ENCODE measurements around the gene CNTNAP5. TPM values are rescaled to one million over a fixed set of nuclear protein-coding genes. Genes with fewer than 3 reads are reported as not detected.

The CNTNAP5 gene
- total RNA-seq, 4 donors from 2014 or later, result 0.20 to 1.4 (median 0.68) TPM; not detected in 1

GRCh38 chr2:124822516-124822915 is 797.4 kb downstream of the CNTNAP5 start:
- no peak overlapping the region for H3K4me3 ChIP-seq
- H3K4me1 ChIP-seq, result no peaks in the 10 kb centered on the region
- 40 to 50% methylated on average over 3 of the region's 3 CpGs for WGBS, 2 donors (ENCODE audit: low coverage in 1 of 2)
- H3K9me3 ChIP-seq, result no peaks in the 10 kb centered on the region
- no peak overlapping the region for H3K27ac ChIP-seq
- intact Hi-C loops (cut with DNase I; ENCODE audit: low total_unique reads) (no loop called here), in situ Hi-C loops (cut with MboI; ENCODE audit: low pct_ligation_motif_present in 1 of 4, low pct_unique_long_range_greater_than_20kb in 1 of 4, low sequenced_read_pairs in 3 of 4) (loop anchor here in 1 of 4 donors (25.0 kb wide), 1 partner anchor 785 kb away; the partner anchor contains the start of gene CNTNAP5)
- H3K27me3 ChIP-seq, result no peaks in the 10 kb centered on the region
- TF ChIP-seq POLR2AphosphoS5 (IDR thresholded peaks at IDR 0.05), result no peak
- TF ChIP-seq EP300 (IDR thresholded peaks at IDR 0.05; ENCODE audit: low read depth), result no peak
- TF ChIP-seq CTCF (IDR thresholded peaks at IDR 0.05), result no peak
- TF ChIP-seq POLR2A (IDR thresholded peaks at IDR 0.05), result no peak
- no peaks in the 10 kb centered on the region for H3K36me3 ChIP-seq
- DNase-seq, result no peak

GRCh38 chr2:124824441-124824840 is 799.4 kb downstream of the CNTNAP5 start:
- TF ChIP-seq CTCF (IDR thresholded peaks at IDR 0.05), result no peak
- no peak for TF ChIP-seq POLR2A (IDR thresholded peaks at IDR 0.05)
- TF ChIP-seq POLR2AphosphoS5 (IDR thresholded peaks at IDR 0.05), result no peak
- no peak for TF ChIP-seq EP300 (IDR thresholded peaks at IDR 0.05; ENCODE audit: low read depth)
- Histone ChIP-seq H3K27ac (no peak overlapping the region), H3K4me1 (no peaks in the 10 kb centered on the region), H3K4me3 (no peak overlapping the region), H3K36me3 (no peaks in the 10 kb centered on the region), H3K27me3 (no peaks in the 10 kb centered on the region), H3K9me3 (no peaks in the 10 kb centered on the region)
- 57 to 75% methylated on average over 1 to 2 of the region's 2 CpGs for WGBS, 2 donors (ENCODE audit: low coverage in 1 of 2)
- intact Hi-C loops (cut with DNase I; ENCODE audit: low total_unique reads), result no loop called here
- no peak for DNase-seq
- in situ Hi-C loops (cut with MboI; ENCODE audit: low pct_ligation_motif_present in 1 of 4, low pct_unique_long_range_greater_than_20kb in 1 of 4, low sequenced_read_pairs in 3 of 4), result loop anchor here in 1 of 4 donors (25.0 kb wide), 1 partner anchor 787 kb away; the partner anchor contains the start of gene CNTNAP5

GRCh38 chr2:124832521-124832920 is 807.4 kb downstream of the CNTNAP5 start:
- no peaks in the 10 kb centered on the region for H3K27me3 ChIP-seq
- no peak for DNase-seq
- TF ChIP-seq EP300 (IDR thresholded peaks at IDR 0.05; ENCODE audit: low read depth), result no peak
- TF ChIP-seq POLR2A (IDR thresholded peaks at IDR 0.05), result no peak
- TF ChIP-seq POLR2AphosphoS5 (IDR thresholded peaks at IDR 0.05), result no peak
- TF ChIP-seq CTCF (IDR thresholded peaks at IDR 0.05), result no peak
- 69 to 74% methylated on average over 2 of the region's 2 CpGs for WGBS, 2 donors (ENCODE audit: low coverage in 1 of 2)
- H3K4me1 ChIP-seq, result no peaks in the 10 kb centered on the region
- H3K27ac ChIP-seq, result no peak overlapping the region
- intact Hi-C loops (cut with DNase I; ENCODE audit: low total_unique reads), result no loop called here
- no peak overlapping the region for H3K4me3 ChIP-seq
- H3K9me3 ChIP-seq, result peaks cover 0 to 5% of the 10 kb centered on the region in 2 donors
- in situ Hi-C loops (cut with MboI; ENCODE audit: low pct_ligation_motif_present in 1 of 4, low pct_unique_long_range_greater_than_20kb in 1 of 4, low sequenced_read_pairs in 3 of 4), result no loop called here
- H3K36me3 ChIP-seq, result no peaks in the 10 kb centered on the region

- H3K36me3 ChIP-seq, result no peaks in the 10 kb centered on the region
- H3K9me3 ChIP-seq, result peaks cover 0 to 5% of the 10 kb centered on the region in 2 donors
- no peaks in the 10 kb centered on the region for H3K27me3 ChIP-seq
- H3K27ac ChIP-seq, result no peak overlapping the region
- TF ChIP-seq CTCF (IDR thresholded peaks at IDR 0.05) (no peak), POLR2A (IDR thresholded peaks at IDR 0.05) (no peak), POLR2AphosphoS5 (IDR thresholded peaks at IDR 0.05) (no peak), EP300 (IDR thresholded peaks at IDR 0.05; ENCODE audit: low read depth) (no peak)
- H3K4me1 ChIP-seq, result no peaks in the 10 kb centered on the region
- in situ Hi-C loops (cut with MboI; ENCODE audit: low pct_ligation_motif_present in 1 of 4, low pct_unique_long_range_greater_than_20kb in 1 of 4, low sequenced_read_pairs in 3 of 4) (no loop called here), intact Hi-C loops (cut with DNase I; ENCODE audit: low total_unique reads) (no loop called here)
- no peak for DNase-seq
- WGBS, 2 donors (ENCODE audit: low coverage in 1 of 2), result 43 to 67% methylated on average over 1 of the region's 1 CpG
- no peak overlapping the region for H3K4me3 ChIP-seq
These were observed 809.2 kb downstream of the CNTNAP5 start for GRCh38 chr2:124834331-124834730.
